G401.6 (cell line): ENCODE measurements around the gene SRSF7.
A peak's percentile ranks its signal among the peaks of the same experiment; 100 is the strongest.
"Not testable (repeated sequence)": the region's sequence is repeated elsewhere in the genome, so short reads cannot be mapped to it uniquely, and the experiment has no call there.

Source experiments
- FAIRE-seq: peaks from 2 replicates; lab custom pipeline; 2012; peaks lifted over from hg19 to GRCh38; lab: Jason Lieb, UNC

Gene SRSF7

GRCh38 chr2:38754049-38754448 is 2.9 kb upstream of the SRSF7 start:
- FAIRE-seq = no peak

GRCh38 chr2:38751596-38752410 is 642 bp upstream of the SRSF7 start:
- FAIRE-seq = no peak

GRCh38 chr2:38750011-38750890 is 910 bp downstream of the SRSF7 start:
- no peak for FAIRE-seq

GRCh38 chr2:38748943-38749804 is 2.0 kb downstream of the SRSF7 start:
- no peak for FAIRE-seq

GRCh38 chr2:38748391-38748790 is 2.8 kb downstream of the SRSF7 start:
- no peak for FAIRE-seq

- no peak for FAIRE-seq
Measured at GRCh38 chr2:38747819-38748218, 3.3 kb downstream of the SRSF7 start.

- FAIRE-seq = no peak
Measured at GRCh38 chr2:38747007-38747424, 4.1 kb downstream of the SRSF7 start.

- FAIRE-seq = no peak
Measured at GRCh38 chr2:38745267-38745666, 5.9 kb downstream of the SRSF7 start.

- FAIRE-seq = no peak
Measured at GRCh38 chr2:38744399-38744780, 6.8 kb downstream of the SRSF7 start.

GRCh38 chr2:38743672-38744398 is 7.3 kb downstream of the SRSF7 start:
- no peak for FAIRE-seq

- no peak for FAIRE-seq
Measured at GRCh38 chr2:38742797-38743559, 8.2 kb downstream of the SRSF7 start.

- peak; percentile 97 for FAIRE-seq
Measured at GRCh38 chr2:38740851-38741731, 10.1 kb downstream of the SRSF7 start.

GRCh38 chr2:38739524-38739923 is 11.6 kb downstream of the SRSF7 start:
- no peak for FAIRE-seq

- FAIRE-seq = no peak
Measured at GRCh38 chr2:38737925-38738324, 13.2 kb downstream of the SRSF7 start.

GRCh38 chr2:38737000-38737698 is 14.0 kb downstream of the SRSF7 start:
- FAIRE-seq = not testable (repeated sequence)

GRCh38 chr2:38735999-38736320 is 15.2 kb downstream of the SRSF7 start:
- FAIRE-seq = no peak

- FAIRE-seq = no peak
Measured at GRCh38 chr2:38734299-38735058, 16.7 kb downstream of the SRSF7 start.

- no peak for FAIRE-seq
Measured at GRCh38 chr2:38733300-38733971, 17.7 kb downstream of the SRSF7 start.
